ENCODE data around the gene TRIM61. TPM values are rescaled to one million over a fixed set of nuclear protein-coding genes. Genes with fewer than 3 reads are reported as not detected.
"Not testable (repeated sequence)": the region's sequence is repeated elsewhere in the genome, so short reads cannot be mapped to it uniquely, and the experiment has no call there.

Gene TRIM61
- total RNA-seq, 1 donor from 2014 or later = 3.7 TPM

DNA sequence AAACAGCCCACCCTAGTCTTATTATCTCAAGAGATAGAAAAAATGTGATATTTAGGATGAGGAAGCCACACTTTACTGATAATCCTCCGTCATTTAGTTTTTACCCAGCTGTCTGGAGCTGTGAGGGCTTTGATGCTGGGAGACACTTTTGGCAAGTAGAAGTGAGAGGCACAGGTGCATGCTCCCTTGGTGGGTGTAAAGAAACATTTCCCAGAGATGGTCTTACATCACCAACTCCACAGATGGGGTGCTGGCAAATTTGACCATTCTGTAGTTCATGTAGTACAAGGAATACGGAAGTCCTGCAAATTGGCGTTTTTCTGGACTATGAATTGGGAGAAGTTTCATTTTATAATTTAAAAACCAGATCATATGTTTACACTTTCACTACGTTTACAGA is 28.5 kb downstream of the TRIM61 start:
- no peak for DNase-seq
- Mint-ChIP-seq H3K27ac (no peak overlapping the region), H3K4me1 (no peaks in the 10 kb centered on the region), H3K36me3 (ENCODE audit: low read depth) (no peaks in the 10 kb centered on the region), H3K4me3 (no peak overlapping the region), H3K27me3 (peaks cover 22% of the 10 kb centered on the region), H3K9me3 (no peaks in the 10 kb centered on the region)
- intact Hi-C loops (cut with micrococcal nuclease) = loop anchor here (1.0 kb wide), 1 partner anchor 9 kb away; no protein-coding TSS in a partner anchor

DNA sequence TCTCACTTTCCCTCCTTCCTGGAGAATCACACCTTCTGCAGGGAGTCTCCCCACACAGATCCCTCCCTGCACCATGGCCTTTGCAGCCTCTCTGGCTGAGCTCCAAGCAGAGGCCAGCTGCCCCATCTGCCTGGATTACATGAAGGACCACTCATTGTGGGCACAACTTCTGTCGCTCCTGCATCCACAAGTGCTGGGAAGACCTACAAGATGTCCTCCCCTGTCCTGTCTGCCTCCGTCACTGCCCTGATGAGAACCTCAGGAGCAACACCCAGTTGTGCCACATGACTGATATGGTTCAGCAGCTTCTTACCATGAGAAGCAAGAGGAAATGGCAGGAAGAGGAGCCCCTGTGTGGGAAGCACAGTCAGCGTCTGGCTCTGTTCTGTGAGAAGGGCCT is 29.5 kb downstream of the TRIM61 start:
- not testable (repeated sequence) for H3K27ac Mint-ChIP-seq; H3K4me3 Mint-ChIP-seq; DNase-seq; H3K36me3 Mint-ChIP-seq (ENCODE audit: low read depth); H3K4me1 Mint-ChIP-seq; H3K9me3 Mint-ChIP-seq
- intact Hi-C loops (cut with micrococcal nuclease) = loop anchor here (1.0 kb wide), 1 partner anchor 8 kb away; no protein-coding TSS in a partner anchor
- H3K27me3 Mint-ChIP-seq = peaks cover 22% of the 10 kb centered on the region

DNA sequence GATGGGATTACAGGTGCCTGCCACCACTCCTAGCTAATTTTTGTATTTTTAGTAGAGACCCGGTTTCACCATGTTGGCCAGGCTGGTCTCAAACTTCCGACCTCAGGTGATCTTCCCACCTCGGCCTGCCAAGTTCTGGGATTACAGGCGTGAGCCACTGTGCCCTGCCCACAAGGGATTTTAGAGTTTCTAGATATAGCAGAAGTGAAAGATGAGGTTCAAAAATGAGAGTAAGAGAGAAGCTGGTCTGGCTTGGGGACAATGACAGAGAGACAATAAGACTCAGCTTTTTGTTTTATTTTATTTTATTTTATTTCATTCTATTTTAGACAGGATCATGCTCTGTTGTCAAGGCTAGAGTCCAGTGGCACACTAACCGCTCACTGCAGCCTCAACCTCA is 30.6 kb downstream of the TRIM61 start:
- Mint-ChIP-seq H3K27me3 (peaks cover 21% of the 10 kb centered on the region), H3K27ac (no peak overlapping the region), H3K36me3 (ENCODE audit: low read depth) (no peaks in the 10 kb centered on the region), H3K4me1 (no peaks in the 10 kb centered on the region), H3K4me3 (no peak overlapping the region), H3K9me3 (no peaks in the 10 kb centered on the region)
- intact Hi-C loops (cut with micrococcal nuclease) = no loop called here
- no peak for DNase-seq

DNA sequence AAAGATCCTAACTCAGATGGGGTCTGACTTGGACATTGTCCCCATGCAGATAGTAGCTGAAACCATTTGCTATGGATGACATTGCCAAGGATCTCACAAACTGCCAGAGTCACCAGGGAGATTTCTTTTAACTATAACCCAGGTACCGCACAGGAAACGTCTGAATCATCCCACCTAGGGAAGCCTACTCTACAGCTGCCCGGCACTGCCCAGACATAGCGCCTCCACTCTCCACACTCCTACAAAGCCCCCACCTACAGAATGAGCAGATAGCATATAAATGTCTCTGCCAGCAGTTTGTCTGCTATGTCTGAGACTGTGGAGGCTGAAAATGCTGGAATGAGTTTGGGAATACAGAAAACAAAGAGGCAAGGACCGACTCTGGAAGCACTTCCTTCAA is 32.3 kb downstream of the TRIM61 start:
- intact Hi-C loops (cut with micrococcal nuclease) = no loop called here
- no peak for DNase-seq
- Mint-ChIP-seq H3K27ac (no peak overlapping the region), H3K9me3 (no peaks in the 10 kb centered on the region), H3K4me3 (no peak overlapping the region), H3K4me1 (no peaks in the 10 kb centered on the region), H3K36me3 (ENCODE audit: low read depth) (no peaks in the 10 kb centered on the region), H3K27me3 (peaks cover 12% of the 10 kb centered on the region)

DNA sequence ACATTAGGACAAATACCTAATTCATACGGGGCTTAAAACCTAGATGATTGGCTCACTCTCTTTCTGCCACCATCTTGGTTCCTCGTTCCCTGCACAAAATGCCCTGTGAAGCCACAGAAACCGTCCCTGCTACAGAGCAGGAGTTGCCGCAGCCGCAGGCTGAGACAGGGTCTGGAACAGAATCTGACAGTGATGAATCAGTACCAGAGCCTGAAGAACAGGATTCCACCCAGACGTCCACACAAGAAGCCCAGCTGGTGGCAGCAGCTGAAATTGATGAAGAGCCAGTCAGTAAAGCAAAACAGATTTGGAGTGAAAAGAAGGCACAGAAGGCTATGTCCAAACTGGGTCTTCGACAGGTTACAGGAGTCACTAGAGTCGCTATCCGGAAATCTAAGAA is 34.3 kb downstream of the TRIM61 start:
- intact Hi-C loops (cut with micrococcal nuclease) = no loop called here

DNA sequence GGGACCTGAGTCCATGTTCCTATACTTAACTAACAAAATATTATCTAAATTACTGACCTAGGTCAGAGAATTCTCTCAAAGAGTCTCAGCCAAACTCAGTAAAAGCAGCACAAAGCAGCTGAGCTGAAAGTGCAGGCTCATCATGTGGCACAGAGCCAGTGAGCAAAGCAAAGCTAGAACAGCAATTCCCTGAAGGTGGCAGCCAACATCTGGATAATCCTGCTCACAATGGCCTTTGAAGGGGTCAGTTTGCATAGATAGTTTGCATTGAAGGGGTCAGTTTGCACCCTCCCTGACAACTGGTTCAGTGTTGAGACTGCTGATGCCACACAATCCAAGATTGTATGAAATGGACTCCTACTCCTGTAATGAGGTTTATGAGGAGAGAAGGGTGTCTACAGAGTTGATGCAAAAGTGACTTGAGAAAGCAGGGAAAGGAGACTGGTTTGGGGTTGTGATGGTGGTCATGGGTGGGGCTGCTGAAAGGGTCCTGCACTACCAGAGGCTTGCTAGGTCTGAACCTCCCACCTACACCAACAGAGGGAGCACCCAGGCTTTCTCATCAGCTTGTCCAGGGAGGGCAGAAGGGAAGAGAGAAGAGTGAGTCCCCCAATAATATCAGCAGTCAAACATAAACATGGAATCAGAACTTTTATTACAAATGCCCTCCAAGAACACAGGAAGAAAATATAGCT is 39.7 kb downstream of the TRIM61 start:
- DNase-seq = no peak
- Mint-ChIP-seq H3K9me3 (no peaks in the 10 kb centered on the region), H3K27ac (no peak overlapping the region)

More for the DNA sequence above, 34.3 kb downstream of the TRIM61 start:
- H3K36me3 Mint-ChIP-seq (ENCODE audit: low read depth) = no peaks in the 10 kb centered on the region
- no peaks in the 10 kb centered on the region for H3K9me3 Mint-ChIP-seq
- H3K4me1 Mint-ChIP-seq = no peaks in the 10 kb centered on the region
- peaks cover 8% of the 10 kb centered on the region for H3K27me3 Mint-ChIP-seq
- H3K27ac Mint-ChIP-seq = no peak overlapping the region
- H3K4me3 Mint-ChIP-seq = no peak overlapping the region
- no peak for DNase-seq

DNA sequence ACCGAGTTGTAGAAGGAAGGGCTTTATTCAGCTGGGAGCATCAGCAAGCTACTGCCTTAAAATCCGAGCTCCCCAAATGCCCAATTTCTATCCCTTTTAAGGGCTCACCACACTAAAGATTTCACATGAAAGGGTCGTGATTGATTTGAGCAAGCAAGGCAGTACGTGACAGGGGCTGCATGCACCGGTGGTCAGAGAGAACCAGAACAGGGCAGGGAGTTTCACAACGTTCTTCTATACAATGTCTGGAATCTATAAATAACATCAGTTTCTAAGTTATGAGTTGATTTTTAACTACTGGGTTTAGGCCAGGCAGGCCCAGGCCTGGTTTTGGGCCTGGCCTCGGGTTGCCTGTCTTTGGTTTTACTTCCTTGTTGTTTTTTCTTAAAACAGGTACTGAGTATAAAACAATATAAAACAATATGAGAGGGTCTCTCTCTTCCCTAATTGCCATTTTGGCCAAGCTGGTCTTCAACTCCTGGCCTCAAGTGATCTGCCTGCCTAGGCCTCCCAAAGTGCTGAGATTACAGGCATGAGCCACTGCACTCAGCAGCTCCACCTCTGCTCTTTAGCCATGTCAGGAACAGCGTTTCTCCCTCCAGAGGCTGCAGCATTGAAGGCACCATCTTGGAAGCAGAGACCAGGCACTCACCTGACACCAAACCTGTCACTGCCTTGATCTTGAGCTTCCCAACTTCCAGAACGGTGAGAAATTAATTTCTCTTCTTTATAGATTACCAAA is 41.4 kb downstream of the TRIM61 start:
- H3K27ac Mint-ChIP-seq; DNase-seq; H3K4me3 Mint-ChIP-seq; H3K9me3 Mint-ChIP-seq; intact Hi-C loops (cut with micrococcal nuclease); H3K27me3 Mint-ChIP-seq; H3K36me3 Mint-ChIP-seq (ENCODE audit: low read depth); H3K4me1 Mint-ChIP-seq: not testable (repeated sequence)

More for the DNA sequence above, 39.7 kb downstream of the TRIM61 start:
- intact Hi-C loops (cut with micrococcal nuclease) = no loop called here
- no peak overlapping the region for H3K4me3 Mint-ChIP-seq
- no peaks in the 10 kb centered on the region for H3K36me3 Mint-ChIP-seq (ENCODE audit: low read depth)
- H3K27me3 Mint-ChIP-seq = peaks cover 7% of the 10 kb centered on the region
- H3K4me1 Mint-ChIP-seq = no peaks in the 10 kb centered on the region

DNA sequence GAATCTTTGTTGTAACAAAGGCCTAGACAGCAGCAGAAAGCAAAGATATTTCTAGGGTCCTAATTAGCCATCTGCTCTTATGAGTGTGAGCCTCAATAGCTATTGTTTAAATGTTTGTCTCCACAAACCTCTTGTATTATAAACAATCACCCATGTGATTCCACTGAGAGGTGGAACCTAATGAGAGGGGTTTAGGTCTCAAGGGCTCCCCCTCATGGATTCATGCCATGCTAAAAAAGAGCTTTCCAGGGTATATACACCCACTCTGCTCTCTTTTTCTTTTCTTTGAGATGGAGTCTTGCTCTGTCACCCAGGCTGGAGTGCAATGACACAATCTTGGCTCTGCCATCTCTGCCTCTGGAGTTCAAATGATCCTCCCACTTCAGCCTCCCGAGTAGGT is 42.1 kb downstream of the TRIM61 start:
- Mint-ChIP-seq H3K4me1 (no peaks in the 10 kb centered on the region), H3K36me3 (ENCODE audit: low read depth) (no peaks in the 10 kb centered on the region), H3K9me3 (no peaks in the 10 kb centered on the region), H3K27ac (no peak overlapping the region), H3K4me3 (no peak overlapping the region), H3K27me3 (peaks cover 4% of the 10 kb centered on the region)
- no peak for DNase-seq
- intact Hi-C loops (cut with micrococcal nuclease) = no loop called here

DNA sequence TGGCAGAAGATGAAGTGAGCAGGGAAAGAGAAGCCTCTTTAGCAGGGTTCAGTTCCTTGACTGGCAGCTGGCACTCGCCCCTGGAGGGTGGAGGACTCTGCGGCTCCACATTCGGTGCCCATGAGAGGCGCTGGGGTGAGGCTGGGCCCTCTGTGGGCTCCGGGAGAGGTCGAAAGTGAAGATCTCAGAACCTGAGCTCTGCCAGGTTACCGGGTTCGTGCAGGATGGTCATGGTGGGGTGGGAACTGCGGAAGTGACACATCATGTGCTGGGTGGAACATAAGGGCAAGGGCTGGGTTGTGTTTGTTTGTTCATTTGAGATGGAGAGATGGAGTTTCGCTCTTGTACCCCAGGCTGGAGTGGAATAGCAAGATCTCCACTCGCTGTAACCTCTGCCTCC is 44.2 kb downstream of the TRIM61 start:
- Mint-ChIP-seq H3K36me3 (ENCODE audit: low read depth) (no peaks in the 10 kb centered on the region), H3K4me1 (no peaks in the 10 kb centered on the region), H3K9me3 (no peaks in the 10 kb centered on the region), H3K27ac (no peak overlapping the region), H3K4me3 (no peak overlapping the region), H3K27me3 (peaks cover 1% of the 10 kb centered on the region)
- no peak for DNase-seq
- intact Hi-C loops (cut with micrococcal nuclease) = no loop called here

DNA sequence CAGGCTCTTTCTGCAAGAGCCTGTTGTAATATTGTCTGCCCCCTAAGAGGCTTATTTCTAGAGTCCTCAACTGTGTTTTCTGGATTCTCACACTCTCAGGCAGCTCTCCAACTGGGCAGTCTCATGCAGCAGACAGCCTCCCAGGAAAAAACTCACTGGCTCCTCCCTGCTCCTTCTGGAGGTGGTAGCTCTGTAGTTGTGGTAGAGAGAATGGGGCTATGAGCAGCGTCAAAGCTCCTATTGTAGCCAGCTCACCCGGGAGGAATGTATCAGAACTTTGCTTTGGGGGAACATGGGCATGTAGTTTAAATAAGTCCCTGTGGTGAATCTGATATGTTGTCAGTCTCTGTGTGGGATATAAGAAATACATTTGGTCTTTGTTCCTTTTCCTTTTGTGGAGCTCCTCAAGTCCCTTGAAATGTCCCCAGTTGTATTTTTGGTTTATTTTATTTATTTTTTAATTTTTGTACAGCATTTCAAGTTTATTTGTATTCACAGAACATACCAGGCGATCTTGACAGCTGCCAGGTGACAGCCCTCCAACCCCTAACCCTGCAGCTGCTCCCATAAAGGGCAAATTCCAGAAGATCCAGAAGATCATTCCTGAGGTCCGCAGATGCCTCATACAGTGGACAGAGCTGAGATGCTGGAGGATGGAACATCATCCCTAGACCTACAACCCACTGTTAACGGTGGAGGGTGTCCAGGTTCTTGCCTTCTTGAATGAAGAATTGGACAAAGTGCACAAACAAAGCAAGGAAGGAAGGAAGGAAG is 45.7 kb downstream of the TRIM61 start:
- Mint-ChIP-seq H3K4me3 (no peak overlapping the region), H3K27ac (no peak overlapping the region), H3K27me3 (peaks cover 1% of the 10 kb centered on the region), H3K4me1 (no peaks in the 10 kb centered on the region), H3K9me3 (no peaks in the 10 kb centered on the region), H3K36me3 (ENCODE audit: low read depth) (no peaks in the 10 kb centered on the region)
- DNase-seq = no peak
- intact Hi-C loops (cut with micrococcal nuclease) = no loop called here

DNA sequence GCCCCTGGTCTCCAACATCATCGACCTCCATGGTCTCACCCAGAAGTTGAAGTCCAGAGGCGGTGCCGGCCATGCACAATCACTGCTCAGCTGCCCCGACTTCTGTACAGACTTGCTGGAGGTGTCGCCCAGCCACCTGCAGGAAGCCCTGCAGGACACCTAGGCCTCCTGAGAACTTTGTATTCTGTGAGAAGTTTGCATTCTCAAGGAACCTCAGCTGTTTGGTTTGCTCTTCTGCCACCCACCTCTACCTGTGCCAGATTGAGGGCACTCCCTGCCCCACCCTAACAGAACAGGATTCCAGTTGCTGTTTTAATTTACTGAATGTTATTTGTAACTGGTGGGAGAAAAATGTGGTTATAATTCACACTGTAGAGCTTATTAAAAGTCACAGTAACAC is 46.8 kb downstream of the TRIM61 start:
- DNase-seq = no peak
- Mint-ChIP-seq H3K27ac (no peak overlapping the region), H3K27me3 (peaks cover 1% of the 10 kb centered on the region), H3K9me3 (no peaks in the 10 kb centered on the region), H3K36me3 (ENCODE audit: low read depth) (no peaks in the 10 kb centered on the region), H3K4me3 (no peak overlapping the region), H3K4me1 (no peaks in the 10 kb centered on the region)
- intact Hi-C loops (cut with micrococcal nuclease) = no loop called here

DNA sequence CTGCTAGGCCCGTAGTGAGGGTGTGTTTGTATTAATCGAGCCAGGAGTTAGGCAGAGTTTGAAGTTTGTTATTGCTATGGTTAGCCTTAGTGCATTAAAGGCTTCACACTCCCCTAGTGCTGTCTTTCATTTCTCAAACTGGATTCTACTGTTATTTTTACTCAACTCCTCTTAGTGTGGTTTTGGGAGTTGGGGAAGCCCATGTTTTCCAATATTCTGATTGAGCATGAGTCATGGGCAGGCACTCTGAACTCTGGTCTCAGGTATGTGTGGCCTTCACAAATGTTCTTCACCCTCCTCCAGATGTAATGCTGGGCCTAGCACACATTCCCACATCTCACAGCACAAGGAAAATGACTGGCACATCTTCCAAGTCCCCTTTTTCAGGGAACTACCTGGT is 50.4 kb downstream of the TRIM61 start:
- H3K27me3 Mint-ChIP-seq; H3K4me3 Mint-ChIP-seq; DNase-seq; H3K9me3 Mint-ChIP-seq; H3K36me3 Mint-ChIP-seq (ENCODE audit: low read depth); H3K4me1 Mint-ChIP-seq; H3K27ac Mint-ChIP-seq; intact Hi-C loops (cut with micrococcal nuclease): not testable (repeated sequence)

DNA sequence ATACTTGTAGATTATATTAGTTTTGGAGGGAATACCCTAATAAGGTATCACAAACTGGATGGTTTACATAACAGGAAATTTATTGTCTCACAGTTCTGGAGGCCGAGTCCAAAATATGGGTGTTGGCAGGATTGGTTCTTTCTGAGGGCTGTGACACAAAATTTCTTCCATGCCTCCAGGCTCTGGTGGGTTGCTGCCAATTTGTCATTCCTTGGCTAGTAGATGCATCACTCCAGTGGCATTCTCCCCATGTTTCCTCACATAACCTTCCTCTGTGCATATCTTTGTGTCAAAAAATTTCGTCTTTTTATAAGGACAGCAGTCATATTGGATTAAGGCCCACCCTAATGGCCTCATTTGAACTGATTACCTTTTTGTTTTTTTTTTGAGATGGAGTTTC is 51.2 kb downstream of the TRIM61 start:
- no peak for DNase-seq
- no peaks in the 10 kb centered on the region for H3K4me1 Mint-ChIP-seq
- H3K9me3 Mint-ChIP-seq = no peaks in the 10 kb centered on the region
- H3K27me3 Mint-ChIP-seq = peaks cover 3% of the 10 kb centered on the region
- intact Hi-C loops (cut with micrococcal nuclease) = no loop called here
- H3K36me3 Mint-ChIP-seq (ENCODE audit: low read depth) = no peaks in the 10 kb centered on the region
- H3K4me3 Mint-ChIP-seq = no peak overlapping the region
- H3K27ac Mint-ChIP-seq = no peak overlapping the region

DNA sequence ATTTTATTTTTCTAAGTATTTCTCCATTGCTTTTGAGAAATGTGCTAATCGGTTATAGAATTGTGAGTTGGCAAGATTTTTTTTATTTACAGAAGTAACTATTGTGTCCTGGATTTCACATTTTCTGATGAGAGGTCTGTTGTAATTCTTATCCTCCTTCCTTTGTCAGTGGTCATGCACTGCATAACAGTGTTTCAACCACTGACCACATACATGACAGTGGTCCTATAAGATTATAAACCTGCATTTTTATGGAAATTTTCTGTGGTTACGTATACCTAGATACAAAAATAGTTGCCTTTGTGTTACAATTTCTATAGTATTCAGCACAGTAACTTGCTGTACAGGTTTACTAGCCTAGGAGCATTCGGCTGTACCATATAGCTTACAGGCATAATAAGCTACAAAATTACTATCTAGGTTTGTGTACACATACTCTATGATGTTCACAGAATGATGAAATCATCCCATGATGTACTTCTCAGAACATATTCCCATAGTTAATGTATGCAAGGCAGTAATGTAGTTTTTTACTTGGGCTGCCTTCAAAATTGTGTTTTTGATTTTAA is 52.7 kb downstream of the TRIM61 start:
- H3K9me3 Mint-ChIP-seq = no peaks in the 10 kb centered on the region
- H3K27me3 Mint-ChIP-seq = peaks cover 3% of the 10 kb centered on the region
- no peaks in the 10 kb centered on the region for H3K36me3 Mint-ChIP-seq (ENCODE audit: low read depth)
- no peaks in the 10 kb centered on the region for H3K4me1 Mint-ChIP-seq
- H3K4me3 Mint-ChIP-seq = no peak overlapping the region
- no peak for DNase-seq
- intact Hi-C loops (cut with micrococcal nuclease) = no loop called here
- H3K27ac Mint-ChIP-seq = no peak overlapping the region
